Dermis blood vessel endothelial cell (primary cell): ENCODE measurements around the gene FANCM. TPM values are rescaled to one million over a fixed set of nuclear protein-coding genes. Genes with fewer than 3 reads are reported as not detected.
"Not testable (repeated sequence)": the region's sequence is repeated elsewhere in the genome, so short reads cannot be mapped to it uniquely, and the experiment has no call there.

Experiments used
- DNase-seq: peaks from one replicate; pipeline ENCODE4 v3.0.0; 2010
- total RNA-seq: library from RNA; depleted of rRNA; stranded (reverse); fragments of >200 nt; gene quantifications from 2 replicates; pipeline ENCODE4 v1.2.3, GENCODE V29; 2014

FANCM gene
- total RNA-seq, 1 donor from 2014 or later, result 9.0 TPM

GRCh38 chr14:45145214-45145613, 9.5 kb downstream of the FANCM start:
- DNase-seq, result no peak

- no peak for DNase-seq
Measured at GRCh38 chr14:45149602-45150001, 13.9 kb downstream of the FANCM start.

- DNase-seq, result no peak
Measured at GRCh38 chr14:45150386-45150890, 14.7 kb downstream of the FANCM start.

GRCh38 chr14:45156067-45156466, 20.3 kb downstream of the FANCM start:
- DNase-seq, result no peak

GRCh38 chr14:45169906-45170305, 34.2 kb downstream of the FANCM start:
- DNase-seq, result no peak

- no peak for DNase-seq
Measured at GRCh38 chr14:45177076-45177475, 41.3 kb downstream of the FANCM start.

GRCh38 chr14:45181329-45181728, 45.6 kb downstream of the FANCM start:
- peak; percentile 63 for DNase-seq

GRCh38 chr14:45181806-45182205, 46.1 kb downstream of the FANCM start:
- peak; percentile 18 for DNase-seq

- DNase-seq, result no peak
Measured at GRCh38 chr14:45185100-45185814, 49.5 kb downstream of the FANCM start.

GRCh38 chr14:45194964-45195363, 59.2 kb downstream of the FANCM start:
- DNase-seq, result no peak

- no peak for DNase-seq
Measured at GRCh38 chr14:45198551-45198950, 62.8 kb downstream of the FANCM start.

GRCh38 chr14:45199230-45199629, 63.5 kb downstream of the FANCM start:
- DNase-seq, result peak; percentile 10

GRCh38 chr14:45201905-45202304, 66.2 kb downstream of the FANCM start:
- peak; percentile 38 for DNase-seq

- DNase-seq, result no peak
Measured at GRCh38 chr14:45204241-45204640, 68.5 kb downstream of the FANCM start.

GRCh38 chr14:45210159-45210558, 74.4 kb downstream of the FANCM start:
- DNase-seq, result no peak

GRCh38 chr14:45211295-45211694, 75.6 kb downstream of the FANCM start:
- DNase-seq, result no peak

GRCh38 chr14:45212231-45212630, 76.5 kb downstream of the FANCM start:
- no peak for DNase-seq

- not testable (repeated sequence) for DNase-seq
Measured at GRCh38 chr14:45213716-45214115, 78.0 kb downstream of the FANCM start.

- not testable (repeated sequence) for DNase-seq
Measured at GRCh38 chr14:45214341-45214740, 78.6 kb downstream of the FANCM start.

GRCh38 chr14:45222485-45223262, 86.9 kb downstream of the FANCM start:
- no peak for DNase-seq

- DNase-seq, result no peak
Measured at GRCh38 chr14:45227566-45227965, 91.8 kb downstream of the FANCM start.

- DNase-seq, result no peak
Measured at GRCh38 chr14:45238988-45239387, 103.3 kb downstream of the FANCM start.

GRCh38 chr14:45242706-45243105, 107.0 kb downstream of the FANCM start:
- DNase-seq, result peak; percentile 5

GRCh38 chr14:45246151-45246550, 110.4 kb downstream of the FANCM start:
- DNase-seq, result no peak
